ENCODE results near the gene CCDC158. TPM values are rescaled to one million over a fixed set of nuclear protein-coding genes. Genes with fewer than 3 reads are reported as not detected.

CCDC158 gene
- total RNA-seq, 1 donor from 2014 or later = not detected

DNA sequence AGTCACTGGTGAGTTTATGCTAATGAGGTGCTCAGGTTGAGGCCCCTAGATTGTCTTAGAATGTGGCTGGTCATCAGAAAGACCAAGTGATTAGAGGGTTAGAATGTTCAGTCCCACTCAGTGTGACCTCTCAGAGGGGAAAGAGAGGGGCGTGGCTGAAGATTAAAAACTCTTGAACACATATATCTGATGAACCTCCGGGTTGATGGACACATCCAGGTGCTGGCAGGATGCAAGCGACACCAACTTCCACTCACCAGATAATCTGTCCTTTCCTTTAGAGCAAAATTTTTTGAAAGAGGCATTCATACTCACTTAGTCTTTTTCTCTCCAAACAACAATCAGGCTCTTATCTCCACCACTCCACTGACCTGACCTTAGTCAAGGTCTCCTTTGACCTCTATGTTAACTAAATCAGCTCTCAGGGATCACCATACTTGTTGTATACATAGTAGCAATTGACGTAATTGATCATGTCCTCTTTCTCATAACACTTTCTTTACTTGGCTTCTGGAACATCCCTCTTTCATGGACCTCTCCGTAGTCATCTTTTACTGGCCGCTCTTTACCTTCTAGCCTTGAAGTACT lies 155.2 kb downstream of the CCDC158 start:
- no peaks in the 10 kb centered on the region for H3K27me3 Mint-ChIP-seq (ENCODE audit: low read depth)
- H3K36me3 Mint-ChIP-seq (ENCODE audit: low read depth) = no peaks in the 10 kb centered on the region
- H3K4me3 Mint-ChIP-seq = no peak overlapping the region
- H3K9me3 Mint-ChIP-seq = no peaks in the 10 kb centered on the region
- TF ChIP-seq CTCF (conservative IDR thresholded peaks at IDR 0.05) = no peak
- no peak for DNase-seq (ENCODE audit: low read depth, low spot score)
- H3K27ac Mint-ChIP-seq (ENCODE audit: unreplicated experiment) = no peak overlapping the region
- peaks cover 4% of the 10 kb centered on the region for H3K4me1 Mint-ChIP-seq

Other genes with a start within 250 kb of the CCDC158 start
- 60.0 and 60.8 TPM in 2 replicates for gene SCARB2, start 207.3 kb downstream of the CCDC158 start, total RNA-seq
- 1.4 and 1.6 TPM in 2 replicates for gene FAM47E, start 169.4 kb downstream of the CCDC158 start, total RNA-seq
- gene STBD1, start 114.4 kb downstream of the CCDC158 start, total RNA-seq = 0.47 and 0.57 TPM in 2 replicates
- 36.4 and 40.1 TPM in 2 replicates for gene SHROOM3, start 14.1 kb upstream of the CCDC158 start, total RNA-seq

Data from neural crest cell (in vitro differentiated cells).